ENCODE data around the gene CUEDC2. TPM values are rescaled to one million over a fixed set of nuclear protein-coding genes. Genes with fewer than 3 reads are reported as not detected.

CUEDC2 gene
- total RNA-seq, 5 donors from 2014 or later (not counting 1 experiment from before 2014, with no cell fraction given): 32.2 to 41.4 (median 37.8) TPM

DNA sequence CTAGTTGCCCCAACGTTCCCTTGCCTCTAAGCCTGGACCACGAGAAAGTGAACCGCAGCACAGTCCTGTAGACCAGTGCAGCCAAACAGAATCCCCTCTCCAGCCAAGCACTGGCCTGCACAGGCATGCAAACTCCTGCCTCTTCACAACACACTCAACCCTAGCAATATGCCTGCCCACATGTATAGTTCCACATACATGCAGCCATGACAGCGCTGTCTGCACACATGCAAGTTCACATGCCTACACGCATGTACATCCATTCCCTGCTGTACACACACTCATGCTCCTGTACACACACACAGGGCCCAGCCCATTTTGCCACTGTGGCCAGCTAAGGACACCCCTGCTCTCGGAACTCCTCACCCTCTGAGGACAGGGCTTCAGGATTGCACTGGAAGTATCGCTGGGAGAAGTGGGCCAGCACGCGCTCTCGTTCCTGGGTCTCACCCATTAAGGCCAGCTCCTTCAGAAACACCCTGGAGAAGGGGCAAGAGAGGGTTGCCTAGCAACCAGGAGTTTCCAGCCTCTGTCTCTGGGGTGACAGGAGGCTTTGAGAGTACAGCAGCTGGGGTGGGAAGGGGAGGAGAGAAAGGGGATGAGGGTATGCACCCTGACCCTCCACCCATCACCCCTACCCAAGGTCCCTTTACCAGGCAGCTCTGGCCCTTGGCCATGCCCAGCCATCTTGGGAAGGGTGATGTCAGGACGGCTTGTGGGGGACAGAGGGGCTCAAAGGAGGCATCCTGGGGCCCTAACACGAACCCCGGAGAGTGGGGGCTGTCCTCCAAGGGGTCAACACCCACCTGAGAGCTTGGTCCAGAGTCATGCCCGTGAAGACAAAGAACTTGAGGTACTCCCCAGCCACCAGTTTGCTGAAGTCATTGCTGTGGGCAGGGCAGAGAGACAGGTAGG is 20.8 kb downstream of the CUEDC2 start:
- peak overlapping the region; percentile 22 to 54 for H3K27ac Mint-ChIP-seq
- ChIA-PET POLR2A (no interaction called here), CTCF (interaction anchor here (0.7 to 1.3 kb wide), 2 partner anchors 14 to 180 kb away, joined by 3 read pairs; no protein-coding TSS in a partner anchor)

DNA sequence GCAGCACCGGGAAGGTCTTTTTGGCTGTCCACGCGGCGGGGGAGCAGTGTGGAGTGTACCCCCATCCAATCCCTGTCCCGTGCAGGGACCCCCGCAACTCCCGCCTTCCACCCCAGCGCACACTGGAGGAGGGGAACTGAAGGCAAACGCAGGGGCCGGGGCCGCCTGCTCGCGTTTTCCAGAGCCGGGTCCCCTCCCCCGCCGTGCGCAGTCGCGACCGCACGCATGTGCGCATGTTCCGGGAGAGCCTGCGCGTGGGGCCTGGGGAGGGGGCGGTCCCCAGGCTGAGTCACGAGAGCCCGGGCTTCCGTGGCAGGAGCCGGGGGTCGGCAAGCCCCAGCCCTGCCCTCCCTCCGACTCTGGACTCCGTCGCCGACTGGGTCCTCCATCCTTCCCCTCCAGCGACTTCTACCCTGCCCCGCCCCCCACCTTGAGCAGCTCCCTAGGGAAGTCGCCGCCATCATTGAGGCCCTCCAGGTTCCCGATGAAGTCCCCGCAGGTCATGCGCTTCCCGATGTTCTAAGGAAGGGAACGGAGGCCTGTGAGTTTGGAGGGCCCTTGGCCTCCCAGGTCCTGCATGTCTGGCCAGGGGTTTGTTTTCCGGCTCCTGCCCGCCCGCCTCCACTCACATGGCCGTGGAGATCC is 21.8 kb downstream of the CUEDC2 start:
- peaks cover 16 to 50% of the 10 kb centered on the region in 2 experiments for H3K4me1 ChIP-seq (ENCODE audit: control insufficient read depth in 1 of 2, extremely low read depth in 1 of 2, insufficient read depth in 2 of 2, low read length in 2 of 2)
- Mint-ChIP-seq H3K27me3 (peaks cover under 1 to 39% of the 10 kb centered on the region in 2 donors), H3K4me3 (peak overlapping the region; percentile 69 to 82 (median 70)), H3K4me1 (peaks cover 32 to 43% (median 36%) of the 10 kb centered on the region in 3 donors), H3K27ac (peak overlapping the region; percentile 54 to 85), H3K9me3 (no peaks in the 10 kb centered on the region), H3K36me3 (no peaks in the 10 kb centered on the region)
- ATAC-seq (replicated peaks in 1 of 4) (peak; percentile 27 to 33 (median 31)), DNase-seq (peak in 27 of 35 experiments; percentile 33 to 71 (median 54))
- CTCF ChIA-PET: interaction anchor here in 1 of 2 donors (1.3 kb wide), 1 partner anchor 13 kb away, joined by 3 read pairs; no protein-coding TSS in a partner anchor
- 5% methylated on average over 38 of the region's 48 CpGs for WGBS (ENCODE audit: insufficient coverage)
- no peaks in the 10 kb centered on the region for H3K9me3 ChIP-seq
- POLR2A ChIA-PET: interaction anchor here in 1 of 2 donors (0.6 kb wide), 1 partner anchor 37 kb away, joined by 3 read pairs; no protein-coding TSS in a partner anchor
- peak overlapping the region; percentile 50 to 73 for H3K4me3 ChIP-seq (ENCODE audit: control insufficient read depth in 1 of 2, extremely low read depth in 1 of 2, low read length in 1 of 2)
- H3K36me3 ChIP-seq (ENCODE audit: control insufficient read depth in 2 of 2, extremely low read depth in 1 of 2, insufficient read depth in 1 of 2, low read length in 1 of 2): no peaks in the 10 kb centered on the region
- H3K27ac ChIP-seq (ENCODE audit: low read length): no peak overlapping the region
- H3K27me3 ChIP-seq (replicated peaks in 1 of 2; ENCODE audit: control insufficient read depth in 2 of 2, extremely low read depth in 1 of 2, insufficient read depth in 2 of 2, low read length in 1 of 2): peaks cover 0 to 71% of the 10 kb centered on the region in 2 experiments

More for the DNA sequence above, 20.8 kb downstream of the CUEDC2 start:
- no peaks in the 10 kb centered on the region for H3K36me3 Mint-ChIP-seq
- ATAC-seq (replicated peaks in 1 of 4) (no peak), DNase-seq (peak in 1 of 35 experiments; percentile 2)
- peaks cover 16 to 50% of the 10 kb centered on the region in 2 experiments for H3K4me1 ChIP-seq (ENCODE audit: control insufficient read depth in 1 of 2, extremely low read depth in 1 of 2, insufficient read depth in 2 of 2, low read length in 2 of 2)
- no peaks in the 10 kb centered on the region for H3K9me3 Mint-ChIP-seq
- H3K36me3 ChIP-seq (ENCODE audit: control insufficient read depth in 2 of 2, extremely low read depth in 1 of 2, insufficient read depth in 1 of 2, low read length in 1 of 2): no peaks in the 10 kb centered on the region
- H3K27me3 ChIP-seq (replicated peaks in 1 of 2; ENCODE audit: control insufficient read depth in 2 of 2, extremely low read depth in 1 of 2, insufficient read depth in 2 of 2, low read length in 1 of 2): peaks cover 0 to 82% of the 10 kb centered on the region in 2 experiments
- peaks cover 30 to 36% (median 34%) of the 10 kb centered on the region in 3 donors for H3K4me1 Mint-ChIP-seq
- H3K4me3 Mint-ChIP-seq: peak overlapping the region; percentile 69 to 82 (median 70)
- H3K9me3 ChIP-seq: no peaks in the 10 kb centered on the region
- no peak overlapping the region for H3K27ac ChIP-seq (ENCODE audit: low read length)
- WGBS (ENCODE audit: insufficient coverage): 97% methylated on average over 12 of the region's 14 CpGs
- H3K27me3 Mint-ChIP-seq: peaks cover 8 to 49% of the 10 kb centered on the region in 2 donors
- no peak overlapping the region for H3K4me3 ChIP-seq (ENCODE audit: control insufficient read depth in 1 of 2, extremely low read depth in 1 of 2, low read length in 1 of 2)

DNA sequence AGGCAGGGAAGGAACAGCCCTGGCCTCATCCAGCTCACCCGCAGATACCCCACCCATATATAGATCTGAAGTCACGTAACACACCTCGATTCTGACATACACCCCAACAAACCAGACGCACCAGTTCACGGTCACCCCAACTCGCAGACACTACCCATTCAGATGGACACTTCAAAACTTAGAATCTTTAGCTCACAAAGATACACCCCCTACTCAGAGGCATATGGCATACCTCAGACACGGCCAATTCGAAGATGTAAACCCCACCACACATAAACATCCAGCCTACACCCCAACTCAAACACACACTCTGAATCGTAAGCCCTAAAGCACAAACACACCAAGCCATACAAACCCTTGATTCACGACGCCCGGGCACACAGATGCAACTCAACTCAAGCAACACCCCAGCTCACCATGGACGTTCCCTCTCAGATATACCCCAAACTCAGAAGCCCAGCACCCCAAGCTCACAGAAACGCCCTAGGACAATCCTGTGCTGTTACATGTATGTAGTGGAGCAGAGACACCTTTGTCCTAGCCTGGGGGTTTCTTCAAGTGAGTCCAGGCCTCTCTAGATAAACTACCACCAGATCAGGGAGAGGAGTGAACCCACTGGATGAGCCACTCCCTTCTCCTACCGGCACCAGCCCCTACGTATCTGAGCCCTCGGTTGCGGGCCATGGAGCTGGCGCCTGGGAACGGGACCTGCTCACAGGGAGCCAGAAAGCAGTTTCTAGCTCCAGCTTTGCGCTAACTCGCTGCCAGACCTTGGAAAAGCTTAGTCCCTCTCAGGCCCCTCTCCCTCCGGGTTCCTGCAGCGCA is 22.6 kb downstream of the CUEDC2 start:
- Mint-ChIP-seq H3K9me3 (no peaks in the 10 kb centered on the region), H3K27ac (peak overlapping the region; percentile 54 to 85), H3K27me3 (peaks cover 0 to 37% of the 10 kb centered on the region in 2 donors), H3K4me1 (peaks cover 32 to 43% (median 36%) of the 10 kb centered on the region in 3 donors), H3K36me3 (no peaks in the 10 kb centered on the region), H3K4me3 (peak overlapping the region; percentile 63 to 82 (median 69))
- Histone ChIP-seq H3K4me3 (ENCODE audit: control insufficient read depth in 1 of 2, extremely low read depth in 1 of 2, low read length in 1 of 2) (peak overlapping the region; percentile 50 to 73), H3K27ac (ENCODE audit: low read length) (peak overlapping the region; percentile 42), H3K36me3 (ENCODE audit: control insufficient read depth in 2 of 2, extremely low read depth in 1 of 2, insufficient read depth in 1 of 2, low read length in 1 of 2) (no peaks in the 10 kb centered on the region), H3K27me3 (replicated peaks in 1 of 2; ENCODE audit: control insufficient read depth in 2 of 2, extremely low read depth in 1 of 2, insufficient read depth in 2 of 2, low read length in 1 of 2) (peaks cover 0 to 65% of the 10 kb centered on the region in 2 experiments), H3K9me3 (no peaks in the 10 kb centered on the region), H3K4me1 (ENCODE audit: control insufficient read depth in 1 of 2, extremely low read depth in 1 of 2, insufficient read depth in 2 of 2, low read length in 2 of 2) (peaks cover 16 to 50% of the 10 kb centered on the region in 2 experiments)
- ATAC-seq (replicated peaks in 1 of 4) (peak in 3 of 4 experiments; percentile 1 to 6 (median 3)), DNase-seq (peak in 1 of 35 experiments; percentile 27)
- ChIA-PET CTCF (interaction anchor here (0.6 to 1.0 kb wide), 2 partner anchors 62 to 179 kb away, joined by 3 read pairs; no protein-coding TSS in a partner anchor), POLR2A (interaction anchor here (0.6 to 1.0 kb wide), 4 partner anchors 11 to 37 kb away, joined by 3 to 4 read pairs (median 3); no protein-coding TSS in a partner anchor)
- WGBS (ENCODE audit: insufficient coverage): 34% methylated on average over 20 of the region's 24 CpGs

DNA sequence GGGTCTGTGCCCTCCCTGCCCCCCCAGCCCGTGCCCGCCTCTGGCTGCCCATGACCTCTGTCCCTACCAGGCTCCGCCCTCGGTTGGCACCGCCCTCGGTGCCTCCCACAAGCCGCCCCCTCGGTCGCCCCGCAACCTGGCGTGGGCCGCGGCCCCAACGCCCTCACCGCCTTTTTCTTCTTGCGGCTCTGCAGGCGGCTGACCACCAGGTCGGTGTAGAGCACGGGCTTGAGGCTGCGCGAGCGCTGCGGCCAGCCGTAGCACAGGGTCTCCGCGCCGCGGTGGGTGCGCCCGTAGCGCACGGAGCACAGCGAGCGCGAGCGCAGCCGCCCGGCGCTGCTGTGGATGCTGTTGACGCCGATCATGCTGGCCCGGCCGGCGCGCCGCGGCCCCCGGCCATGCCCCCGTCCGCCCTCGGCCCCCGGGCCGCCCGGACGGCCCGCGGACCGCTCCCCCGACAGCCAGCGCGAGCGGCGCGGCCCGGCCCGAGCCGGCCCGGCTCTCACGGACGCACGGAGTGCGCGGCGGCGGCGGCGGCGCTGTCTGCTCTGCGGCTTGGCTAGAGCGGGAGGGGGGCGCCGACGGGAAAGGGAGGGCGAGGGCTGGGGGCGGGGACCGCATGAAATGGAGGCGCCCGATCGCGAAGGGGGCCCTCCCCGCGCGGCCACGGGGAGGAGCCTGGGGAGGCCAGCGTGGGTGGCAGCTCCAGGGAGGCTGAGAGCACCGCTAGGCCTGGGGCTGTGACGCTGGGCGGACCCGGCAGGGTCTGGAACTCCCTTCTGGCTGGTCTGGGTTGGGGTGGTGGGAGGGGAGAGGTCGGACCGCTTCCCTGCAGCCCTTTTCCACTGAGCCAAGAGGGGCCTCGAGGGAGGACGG is 23.4 kb downstream of the CUEDC2 start:
- DNase-seq: peak; percentile 43 to 82 (median 69)
- peaks cover 0 to 58% of the 10 kb centered on the region in 2 experiments for H3K27me3 ChIP-seq (replicated peaks in 1 of 2; ENCODE audit: control insufficient read depth in 2 of 2, extremely low read depth in 1 of 2, insufficient read depth in 2 of 2, low read length in 1 of 2)
- H3K9me3 ChIP-seq: no peaks in the 10 kb centered on the region
- peaks cover 16 to 50% of the 10 kb centered on the region in 2 experiments for H3K4me1 ChIP-seq (ENCODE audit: control insufficient read depth in 1 of 2, extremely low read depth in 1 of 2, insufficient read depth in 2 of 2, low read length in 2 of 2)
- no peaks in the 10 kb centered on the region for H3K9me3 Mint-ChIP-seq
- peak; percentile 67 to 83 (median 79) for ATAC-seq (replicated peaks in 1 of 4)
- H3K4me1 Mint-ChIP-seq: peaks cover 32 to 43% (median 36%) of the 10 kb centered on the region in 3 donors
- H3K36me3 ChIP-seq (ENCODE audit: control insufficient read depth in 2 of 2, extremely low read depth in 1 of 2, insufficient read depth in 1 of 2, low read length in 1 of 2): no peaks in the 10 kb centered on the region
- H3K27me3 Mint-ChIP-seq: peaks cover 0 to 33% of the 10 kb centered on the region in 2 donors
- peak overlapping the region; percentile 50 to 73 for H3K4me3 ChIP-seq (ENCODE audit: control insufficient read depth in 1 of 2, extremely low read depth in 1 of 2, low read length in 1 of 2)
- ChIA-PET CTCF (interaction anchor here in 1 of 2 donors (0.7 to 1.0 kb wide), 2 partner anchors 45 to 178 kb away, joined by 3 read pairs; no protein-coding TSS in a partner anchor), POLR2A (interaction anchor here (0.6 to 1.0 kb wide), 2 partner anchors 10 to 14 kb away, joined by 3 to 4 read pairs; no protein-coding TSS in a partner anchor)
- peak overlapping the region in 1 of 2 donors; percentile 85 for H3K27ac Mint-ChIP-seq
- H3K27ac ChIP-seq (ENCODE audit: low read length): peak overlapping the region; percentile 42
- H3K36me3 Mint-ChIP-seq: no peaks in the 10 kb centered on the region
- H3K4me3 Mint-ChIP-seq: peak overlapping the region; percentile 73 to 82 (median 76)
- WGBS (ENCODE audit: insufficient coverage): 1% methylated on average over 101 of the region's 103 CpGs

DNA sequence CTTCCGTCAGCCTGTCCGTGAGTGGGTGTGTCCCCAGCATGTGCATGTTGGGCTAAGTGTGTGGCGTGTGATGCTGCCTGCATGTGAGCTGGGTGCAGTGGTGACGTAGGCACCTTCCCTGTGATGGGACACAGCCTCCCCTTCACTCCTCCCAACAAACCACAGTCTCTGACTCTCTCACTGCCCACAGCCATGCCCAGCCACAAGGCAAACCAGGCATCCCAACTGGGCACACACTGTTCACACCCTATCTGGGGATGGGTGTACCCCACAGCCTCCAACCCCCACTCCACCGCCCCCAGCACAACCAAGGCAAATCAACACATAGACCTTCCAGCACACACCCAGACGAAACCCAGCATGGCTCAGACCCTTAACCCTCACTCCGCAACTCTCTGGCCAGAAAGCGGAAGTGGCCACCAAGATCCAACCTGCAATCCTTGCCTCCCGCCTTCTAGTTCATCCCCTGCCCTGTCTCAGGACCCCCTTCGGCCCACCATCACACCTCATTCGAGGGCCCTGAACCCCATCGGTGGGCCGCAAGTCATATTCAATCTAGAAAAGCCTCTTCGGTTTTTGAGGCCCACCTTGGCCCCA is 24.1 kb downstream of the CUEDC2 start:
- Mint-ChIP-seq H3K4me3 (peak overlapping the region; percentile 73 to 82 (median 76)), H3K4me1 (peaks cover 31 to 43% (median 37%) of the 10 kb centered on the region in 3 donors), H3K36me3 (no peaks in the 10 kb centered on the region), H3K9me3 (no peaks in the 10 kb centered on the region), H3K27ac (peak overlapping the region; percentile 65 to 87), H3K27me3 (peaks cover 0 to 33% of the 10 kb centered on the region in 2 donors)
- Histone ChIP-seq H3K4me3 (ENCODE audit: control insufficient read depth in 1 of 2, extremely low read depth in 1 of 2, low read length in 1 of 2) (peak overlapping the region; percentile 17 to 33), H3K4me1 (ENCODE audit: control insufficient read depth in 1 of 2, extremely low read depth in 1 of 2, insufficient read depth in 2 of 2, low read length in 2 of 2) (peaks cover 16 to 53% of the 10 kb centered on the region in 2 experiments), H3K9me3 (no peaks in the 10 kb centered on the region), H3K27me3 (replicated peaks in 1 of 2; ENCODE audit: control insufficient read depth in 2 of 2, extremely low read depth in 1 of 2, insufficient read depth in 2 of 2, low read length in 1 of 2) (peaks cover 0 to 57% of the 10 kb centered on the region in 2 experiments), H3K27ac (ENCODE audit: low read length) (no peak overlapping the region), H3K36me3 (ENCODE audit: control insufficient read depth in 2 of 2, extremely low read depth in 1 of 2, insufficient read depth in 1 of 2, low read length in 1 of 2) (peaks cover 0 to 1% of the 10 kb centered on the region in 2 donors)
- ChIA-PET POLR2A (interaction anchor here in 1 of 2 donors (0.6 kb wide), 2 partner anchors 9 to 11 kb away, joined by 3 read pairs; no protein-coding TSS in a partner anchor), CTCF (no interaction called here)
- DNase-seq (peak in 2 of 35 experiments; percentile 46 to 57), ATAC-seq (replicated peaks in 1 of 4) (peak in 1 of 4 experiments; percentile 19)
- WGBS (ENCODE audit: insufficient coverage): 75% methylated on average over 12 of the region's 14 CpGs
